ENCODE results near the gene MAG.
A peak's percentile ranks its signal among the peaks of the same experiment; 100 is the strongest.

MAG gene

GRCh38 chr19:35265126-35265899 is 26.6 kb upstream of the MAG start:
- no peak for DNase-seq

- no peak for DNase-seq
Measured at GRCh38 chr19:35265900-35266519, 26.0 kb upstream of the MAG start.

- DNase-seq = no peak
Measured at GRCh38 chr19:35266520-35267352, 25.2 kb upstream of the MAG start.

GRCh38 chr19:35267353-35267817 is 24.6 kb upstream of the MAG start:
- DNase-seq = peak; percentile 42

- peak; percentile 72 for DNase-seq
Measured at GRCh38 chr19:35267818-35268535, 24.0 kb upstream of the MAG start.

GRCh38 chr19:35268536-35269437 is 23.2 kb upstream of the MAG start, which contains the start of gene USF2:
USF2 (plus strand) TSS chr19:35268962; CDS start chr19:35269102, 140 bp downstream.
- peak; percentile 57 for DNase-seq

- peak; percentile 75 for DNase-seq
Measured at GRCh38 chr19:35269438-35270117, 22.4 kb upstream of the MAG start.

- DNase-seq = no peak
Measured at GRCh38 chr19:35270381-35270811, 21.6 kb upstream of the MAG start.

- no peak for DNase-seq
Measured at GRCh38 chr19:35271546-35271945, 20.4 kb upstream of the MAG start.

GRCh38 chr19:35272122-35272719 is 19.7 kb upstream of the MAG start:
- no peak for DNase-seq

- no peak for DNase-seq
Measured at GRCh38 chr19:35272954-35273649, 18.9 kb upstream of the MAG start.

- no peak for DNase-seq
Measured at GRCh38 chr19:35273686-35274259, 18.2 kb upstream of the MAG start.

- no peak for DNase-seq
Measured at GRCh38 chr19:35274323-35274722, 17.6 kb upstream of the MAG start.

GRCh38 chr19:35276706-35277281 is 15.2 kb upstream of the MAG start:
- no peak for DNase-seq

GRCh38 chr19:35278578-35279284 is 13.2 kb upstream of the MAG start:
- no peak for DNase-seq

- DNase-seq = no peak
Measured at GRCh38 chr19:35279374-35279773, 12.6 kb upstream of the MAG start.

GRCh38 chr19:35279985-35280821 is 11.8 kb upstream of the MAG start:
- DNase-seq = no peak

GRCh38 chr19:35281303-35281702 is 10.7 kb upstream of the MAG start:
- DNase-seq = no peak

Measured in activated gamma-delta T cell treated with Interleukin-2 at 50 U/mL for 16 hours (primary cell).